Loucy (cell line): ENCODE results near the gene ELP2.
"Not testable (repeated sequence)": the region's sequence is repeated elsewhere in the genome, so short reads cannot be mapped to it uniquely, and the experiment has no call there.

Experiments
- H2AFZ ChIP-seq: fragments of 200-600 bp; sonication (generic); 2 replicates; pipeline ENCODE4 v1.6.0; 2016; ENCODE audit warnings: antibody characterized with exemption, mild to moderate bottlenecking, low read length, moderate library complexity
- H3F3A ChIP-seq: fragments of 200-600 bp; 2 replicates; pipeline ENCODE4 v1.6.0; 2016; ENCODE audit warnings: antibody characterized with exemption, low read depth, mild to moderate bottlenecking
- H3K27me3 ChIP-seq: fragments of 200-600 bp; sonication (generic); 2 replicates; pipeline ENCODE4 v1.6.1; 2014; ENCODE audit warnings: low read length, mild to moderate bottlenecking; ENCODE audit not compliant: insufficient read depth, poor library complexity, severe bottlenecking
- H3K36me3 ChIP-seq: fragments of 200-600 bp; sonication (generic); 2 replicates; pipeline ENCODE4 v1.6.1; 2016; ENCODE audit warnings: low read length; ENCODE audit not compliant: insufficient read depth
- H3K4me1 ChIP-seq: fragments of 200-600 bp; sonication (generic); 2 replicates; pipeline ENCODE4 v1.5.1; 2014; ENCODE audit warnings: low read length, mild to moderate bottlenecking; ENCODE audit not compliant: insufficient read depth, poor library complexity, severe bottlenecking
- H3K4me2 ChIP-seq: fragments of 200-600 bp; sonication (generic); 2 replicates; pipeline ENCODE4 v1.6.0; 2014; ENCODE audit warnings: antibody characterized with exemption, low read length, low read depth, mild to moderate bottlenecking; ENCODE audit not compliant: poor library complexity, severe bottlenecking
- H3K4me3 ChIP-seq: fragments of 200-600 bp; sonication (generic); 2 replicates; pipeline ENCODE4 v1.5.1; 2014; ENCODE audit warnings: low read length, mild to moderate bottlenecking, mixed read lengths; ENCODE audit not compliant: poor library complexity, severe bottlenecking
- H3K79me2 ChIP-seq: fragments of 200-600 bp; sonication (generic); 2 replicates; pipeline ENCODE4 v1.6.1; 2014; ENCODE audit warnings: low read length; ENCODE audit not compliant: insufficient read depth
- H3K9ac ChIP-seq: fragments of 200-600 bp; sonication (generic); 2 replicates; pipeline ENCODE4 v1.6.0; 2014; ENCODE audit warnings: mild to moderate bottlenecking, low read depth, low read length, moderate library complexity; ENCODE audit not compliant: poor library complexity, severe bottlenecking
- H3K9me2 ChIP-seq: fragments of 200-600 bp; sonication (generic); replicated peaks from 2 replicates; pipeline ENCODE4 v1.6.1; 2016; ENCODE audit warnings: low read depth, low read length, mixed read lengths
- H3K9me3 ChIP-seq: fragments of 200-600 bp; sonication (generic); 2 replicates; pipeline ENCODE4 v1.6.1; 2014; ENCODE audit warnings: mild to moderate bottlenecking, antibody characterized with exemption, low read length, low read depth; ENCODE audit not compliant: insufficient read depth
- H4K20me1 ChIP-seq: fragments of 200-600 bp; sonication (generic); 2 replicates; pipeline ENCODE4 v1.6.0; 2014; ENCODE audit warnings: antibody characterized with exemption, low read length, mild to moderate bottlenecking; ENCODE audit not compliant: insufficient read depth, poor library complexity, severe bottlenecking
- CTCF ChIP-seq: fragments of 200-600 bp; sonication (generic); conservative IDR thresholded peaks from 2 replicates; pipeline ENCODE4 v1.5.1; 2014; ENCODE audit warnings: mild to moderate bottlenecking, antibody characterized with exemption, low read length
- EZH2phosphoT487 ChIP-seq: fragments of 200-600 bp; IDR thresholded peaks from 2 replicates; pipeline ENCODE4 v1.6.1; 2018; ENCODE audit warnings: antibody characterized with exemption, mild to moderate bottlenecking, moderate library complexity, borderline replicate concordance

The ELP2 gene

GRCh38 chr18:36162981-36163380 lies 33.3 kb downstream of the ELP2 start:
- Histone ChIP-seq H3K9me2 (no peaks in the 10 kb centered on the region), H3F3A (no peaks in the 10 kb centered on the region), H3K4me2 (no peak overlapping the region), H2AFZ (no peak overlapping the region), H3K4me1 (no peaks in the 10 kb centered on the region), H3K36me3 (peaks cover 89% of the 10 kb centered on the region), H3K9me3 (no peaks in the 10 kb centered on the region), H3K4me3 (no peak overlapping the region), H4K20me1 (peaks cover 3% of the 10 kb centered on the region), H3K79me2 (no peaks in the 10 kb centered on the region), H3K27me3 (no peaks in the 10 kb centered on the region), H3K9ac (no peak overlapping the region)
- TF ChIP-seq EZH2phosphoT487 (no peak), CTCF (no peak)

- Histone ChIP-seq H3K4me2 (no peak overlapping the region), H3K9me2 (no peaks in the 10 kb centered on the region), H3K79me2 (no peaks in the 10 kb centered on the region), H3K9ac (no peak overlapping the region), H3K9me3 (no peaks in the 10 kb centered on the region), H3F3A (no peaks in the 10 kb centered on the region), H4K20me1 (no peaks in the 10 kb centered on the region), H3K27me3 (no peaks in the 10 kb centered on the region), H2AFZ (no peak overlapping the region), H3K36me3 (peaks cover 79% of the 10 kb centered on the region), H3K4me3 (no peak overlapping the region), H3K4me1 (no peaks in the 10 kb centered on the region)
- no peak for TF ChIP-seq EZH2phosphoT487
- TF ChIP-seq CTCF, result no peak
Measured at GRCh38 chr18:36167692-36168218, 38.1 kb downstream of the ELP2 start.

- not testable (repeated sequence) for H3K9me3 ChIP-seq, H3K9me2 ChIP-seq, H3K79me2 ChIP-seq, H3K9ac ChIP-seq, H2AFZ ChIP-seq, H4K20me1 ChIP-seq, H3K4me1 ChIP-seq, H3F3A ChIP-seq, H3K4me2 ChIP-seq, H3K27me3 ChIP-seq, H3K4me3 ChIP-seq
- peaks cover 79% of the 10 kb centered on the region for H3K36me3 ChIP-seq
Measured at GRCh38 chr18:36168296-36168695, 38.6 kb downstream of the ELP2 start.

- Histone ChIP-seq H3K36me3 (peaks cover 77% of the 10 kb centered on the region), H3K4me2 (no peak overlapping the region), H3K9me2 (no peaks in the 10 kb centered on the region), H3K79me2 (no peaks in the 10 kb centered on the region), H3K9ac (no peak overlapping the region), H2AFZ (no peak overlapping the region), H3K9me3 (no peaks in the 10 kb centered on the region), H3K27me3 (no peaks in the 10 kb centered on the region), H3K4me3 (no peak overlapping the region), H3K4me1 (no peaks in the 10 kb centered on the region), H4K20me1 (no peaks in the 10 kb centered on the region), H3F3A (no peaks in the 10 kb centered on the region)
- TF ChIP-seq CTCF (no peak), EZH2phosphoT487 (no peak)
Measured at GRCh38 chr18:36169938-36170337, 40.2 kb downstream of the ELP2 start.
